ENCODE results near the gene GPC3.

Gene GPC3

GRCh38 chrX:133884430-133885394 is 100.7 kb downstream of the GPC3 start:
- no peak for DNase-seq (ENCODE audit: low spot score)

DNA sequence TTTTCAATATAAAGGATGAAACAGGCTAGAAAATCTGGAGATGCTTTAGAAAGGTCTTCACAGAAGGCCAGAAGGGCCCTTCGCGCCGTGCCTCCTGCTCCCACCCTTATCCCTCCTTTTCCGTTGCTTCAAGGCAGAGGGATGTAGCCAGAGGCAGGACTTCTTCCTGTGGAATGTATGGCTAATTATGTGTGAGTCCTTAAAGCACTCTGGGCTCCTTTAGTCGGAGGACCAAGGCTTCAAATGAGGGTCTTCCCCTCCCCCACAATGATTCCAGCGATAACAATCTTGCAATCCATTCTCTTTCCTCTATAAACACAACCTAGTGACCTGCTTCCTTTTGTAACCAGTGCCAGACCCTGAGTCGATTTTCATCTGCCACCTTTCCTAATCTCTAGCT is 103.5 kb downstream of the GPC3 start:
- DNase-seq (ENCODE audit: low spot score), result no peak

- no peak for DNase-seq (ENCODE audit: low spot score)
Observed at GRCh38 chrX:133881007-133881406, 104.4 kb downstream of the GPC3 start.

GRCh38 chrX:133880032-133880443 is 105.4 kb downstream of the GPC3 start:
- no peak for DNase-seq (ENCODE audit: low spot score)

- no peak for DNase-seq (ENCODE audit: low spot score)
Observed at GRCh38 chrX:133878710-133879109, 106.7 kb downstream of the GPC3 start.

- no peak for DNase-seq (ENCODE audit: low spot score)
Observed at GRCh38 chrX:133876646-133877045, 108.7 kb downstream of the GPC3 start.

GRCh38 chrX:133869270-133869669 is 116.1 kb downstream of the GPC3 start:
- no peak for DNase-seq (ENCODE audit: low spot score)

DNA sequence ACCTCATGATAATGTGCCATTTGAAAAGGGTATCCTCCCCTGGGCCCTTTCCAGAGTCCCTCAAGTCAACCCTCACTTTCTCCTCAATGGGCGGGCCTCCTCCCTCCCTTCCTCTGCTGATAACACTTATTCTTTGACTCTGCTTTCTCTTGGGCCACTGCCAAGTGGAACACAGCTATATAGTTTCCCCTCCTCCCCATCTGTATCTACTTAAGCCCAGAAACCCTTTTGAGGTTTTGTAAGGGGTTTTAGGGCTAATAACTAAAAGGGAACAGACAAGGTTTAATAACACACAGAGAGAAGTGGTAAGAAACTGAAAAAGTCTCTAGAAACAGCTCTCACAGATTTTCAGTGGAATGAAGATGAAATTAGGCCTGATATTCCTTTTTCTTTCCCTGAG is 116.7 kb downstream of the GPC3 start:
- no peak for DNase-seq (ENCODE audit: low spot score)

DNA sequence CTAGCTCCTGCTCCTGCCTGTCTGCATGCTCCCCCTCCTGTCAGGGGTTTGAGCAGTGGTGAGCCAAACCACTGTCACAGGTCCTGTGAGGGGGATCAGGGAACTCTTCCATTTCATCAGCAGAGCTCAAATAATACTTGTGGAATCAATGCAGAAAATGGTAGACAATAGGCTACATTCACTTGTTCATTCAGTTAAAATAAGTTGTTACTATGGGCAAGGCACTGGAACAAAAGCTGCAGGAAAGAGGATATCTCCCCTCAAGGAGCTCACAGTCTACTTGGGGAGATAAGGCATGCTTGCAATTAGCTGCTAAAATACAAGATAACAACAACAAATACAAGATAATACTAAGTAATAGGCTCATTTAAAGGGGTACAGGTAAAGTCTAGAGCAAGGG is 117.1 kb downstream of the GPC3 start:
- no peak for DNase-seq (ENCODE audit: low spot score)

DNA sequence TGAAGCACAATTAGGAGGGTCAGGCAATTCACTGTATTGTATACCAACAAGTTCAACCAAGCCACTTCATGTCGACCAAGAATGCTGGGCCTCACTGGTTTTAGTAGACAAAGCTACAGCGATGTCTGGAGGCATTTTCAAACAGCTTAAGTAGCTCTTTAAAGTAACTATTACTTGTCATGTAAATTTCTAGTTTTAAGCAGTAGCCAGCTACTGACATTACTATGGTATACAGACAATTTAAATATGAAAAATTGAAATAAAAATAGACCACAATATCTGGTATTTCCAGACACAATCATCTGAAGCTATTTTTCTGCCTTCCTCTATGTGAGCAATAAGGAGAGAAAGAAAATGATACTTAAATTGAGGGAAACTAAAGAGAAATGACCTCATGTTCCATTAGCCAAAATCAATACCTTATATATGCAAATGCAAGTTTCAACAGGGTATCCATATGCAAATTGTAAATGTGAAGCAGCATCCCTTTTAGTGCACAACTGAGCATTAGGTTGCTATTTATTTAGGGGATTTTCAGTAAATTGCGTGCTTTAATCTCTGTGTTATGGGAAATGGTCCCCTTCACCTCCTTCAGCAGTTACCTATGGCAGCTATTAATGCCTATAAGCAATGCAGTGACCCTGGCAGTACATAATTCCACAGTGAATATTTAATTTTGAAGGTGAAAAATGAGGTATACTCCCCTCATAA is 119.5 kb downstream of the GPC3 start:
- no peak for DNase-seq (ENCODE audit: low spot score)

- no peak for DNase-seq (ENCODE audit: low spot score)
Observed at GRCh38 chrX:133864236-133864635, 121.2 kb downstream of the GPC3 start.

DNA sequence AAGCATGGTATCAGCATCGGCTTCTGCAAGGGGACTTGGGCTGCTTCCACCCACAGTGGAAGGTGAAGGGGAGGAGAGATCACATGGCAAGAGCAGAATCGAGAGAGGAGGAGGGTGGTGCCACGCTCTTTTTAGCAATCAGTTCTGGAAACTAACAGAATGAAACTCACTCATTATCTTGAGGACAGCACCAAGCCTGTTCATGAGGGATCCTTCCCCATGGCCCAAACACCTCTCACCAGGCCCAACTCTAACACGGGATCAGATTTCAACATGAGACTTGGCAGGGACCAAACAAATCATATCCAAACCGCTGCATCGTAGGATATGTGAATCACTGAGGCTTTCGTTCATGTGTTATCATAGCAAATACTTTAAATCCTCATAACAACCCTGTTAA is 125.5 kb downstream of the GPC3 start:
- no peak for DNase-seq (ENCODE audit: low spot score)

GRCh38 chrX:133859336-133859735 is 126.1 kb downstream of the GPC3 start:
- DNase-seq (ENCODE audit: low spot score), result no peak

DNA sequence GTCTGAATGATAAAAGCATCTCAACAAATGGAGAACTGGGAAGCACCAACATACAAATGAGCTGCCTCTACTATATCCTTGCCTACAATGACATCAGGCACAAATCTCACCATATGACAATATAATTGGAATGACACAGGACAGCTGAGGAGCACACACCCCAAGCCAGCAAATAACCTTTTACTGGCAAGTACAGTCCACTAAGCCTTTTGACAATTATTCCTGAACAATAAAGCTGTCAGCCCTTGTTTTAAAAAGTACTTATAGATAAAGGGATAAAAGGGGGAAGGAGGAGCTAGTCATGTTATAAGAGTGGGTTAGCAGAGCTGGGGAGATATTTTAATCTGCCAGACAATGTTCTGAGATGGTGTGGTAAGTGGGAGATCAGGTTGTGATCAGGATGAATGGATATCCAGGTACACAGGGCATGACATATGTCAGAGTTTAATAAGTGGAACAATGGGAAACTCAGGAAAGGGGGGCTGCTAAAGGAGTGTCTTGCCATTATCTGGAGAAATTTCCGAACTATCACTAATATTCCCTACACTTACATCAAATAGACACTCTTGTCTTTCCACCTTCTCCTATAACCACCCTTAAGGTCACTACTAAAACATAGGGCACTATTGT is 127.6 kb downstream of the GPC3 start:
- DNase-seq (ENCODE audit: low spot score), result no peak

DNA sequence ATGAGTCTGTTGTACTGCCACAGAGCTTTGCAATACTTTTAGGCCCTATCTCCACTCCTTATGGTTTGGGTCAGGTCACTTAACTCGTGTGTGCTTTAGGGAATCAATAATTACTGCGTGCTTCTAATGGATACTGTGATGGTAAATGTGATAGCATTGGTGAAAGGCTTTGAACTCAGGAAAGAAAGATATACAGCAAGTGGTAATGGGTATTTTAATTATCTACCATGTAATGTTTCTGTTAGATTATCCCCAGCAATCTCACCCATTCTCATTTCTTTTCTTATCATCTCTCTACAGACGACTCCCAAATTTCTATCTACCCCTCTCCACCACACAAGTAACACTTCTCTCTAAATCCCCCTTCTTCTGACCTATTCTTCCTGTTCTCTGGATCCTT is 128.6 kb downstream of the GPC3 start:
- DNase-seq (ENCODE audit: low spot score), result no peak

GRCh38 chrX:133854290-133854689 is 131.1 kb downstream of the GPC3 start:
- no peak for DNase-seq (ENCODE audit: low spot score)

DNA sequence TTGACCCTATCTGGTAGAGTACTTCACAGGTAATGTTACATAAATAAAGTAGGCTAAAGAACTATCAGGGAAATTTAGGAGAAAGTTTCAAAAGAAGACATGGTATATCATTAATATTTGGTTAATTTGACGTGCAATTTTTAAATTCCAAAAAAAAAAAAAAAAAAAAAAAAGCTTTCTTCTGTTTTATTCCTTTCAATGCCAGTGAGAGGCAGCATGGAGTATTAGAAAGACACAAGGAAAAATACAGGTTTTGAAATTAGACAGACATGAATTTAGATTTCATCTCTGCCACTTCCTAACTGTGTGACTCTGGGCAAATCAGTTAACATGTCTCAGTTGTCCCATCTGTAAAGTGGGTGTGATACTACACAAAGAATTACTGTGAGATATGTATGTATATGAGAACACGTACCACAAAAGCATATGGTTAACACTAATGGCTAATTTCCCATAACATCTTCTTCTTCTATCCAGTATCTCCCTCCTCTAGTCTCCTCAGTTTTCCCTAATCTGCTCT is 132.5 kb downstream of the GPC3 start:
- no peak for DNase-seq (ENCODE audit: low spot score)

DNA sequence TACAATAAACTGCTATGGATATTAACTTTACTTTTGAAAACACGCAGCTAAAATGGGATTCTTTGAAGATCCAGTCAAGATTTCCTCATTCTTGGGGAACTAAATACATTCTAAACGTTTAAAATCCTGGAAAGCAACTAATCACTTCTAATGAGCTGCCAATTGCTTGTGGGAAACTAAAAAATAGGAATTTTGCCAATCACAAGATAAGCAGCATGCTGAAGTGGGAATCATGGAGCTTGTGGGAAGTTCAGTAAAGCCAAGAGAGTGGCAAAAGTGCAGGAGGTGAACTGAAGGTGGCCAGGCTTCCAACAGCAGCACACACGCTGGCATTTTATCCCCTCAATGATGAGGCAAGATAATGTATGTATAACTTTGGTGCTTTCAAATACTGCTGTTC is 133.0 kb downstream of the GPC3 start:
- DNase-seq (ENCODE audit: low spot score), result no peak

DNA sequence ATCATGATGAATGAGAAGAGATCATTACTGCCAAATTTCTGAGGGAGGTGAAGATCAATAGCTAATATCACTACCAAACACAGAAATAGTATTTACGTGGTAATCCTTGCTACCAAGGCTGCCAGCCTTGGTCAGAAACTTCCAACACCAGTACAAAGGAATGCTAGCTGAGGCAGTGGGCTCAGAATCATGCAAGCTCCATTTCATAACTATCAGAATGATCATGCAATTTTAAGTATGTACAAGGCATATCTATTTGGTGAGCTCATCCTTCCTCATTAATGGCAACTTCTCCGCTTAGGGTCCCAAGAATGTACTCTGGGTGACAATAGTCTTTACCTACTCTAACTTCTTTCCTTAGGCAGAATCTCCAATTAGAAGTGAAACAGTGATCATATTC is 135.0 kb downstream of the GPC3 start:
- DNase-seq (ENCODE audit: low spot score), result no peak

- no peak for DNase-seq (ENCODE audit: low spot score)
Observed at GRCh38 chrX:133849676-133850075, 135.7 kb downstream of the GPC3 start.

- no peak for DNase-seq (ENCODE audit: low spot score)
Observed at GRCh38 chrX:133847340-133847994, 137.9 kb downstream of the GPC3 start.

DNA sequence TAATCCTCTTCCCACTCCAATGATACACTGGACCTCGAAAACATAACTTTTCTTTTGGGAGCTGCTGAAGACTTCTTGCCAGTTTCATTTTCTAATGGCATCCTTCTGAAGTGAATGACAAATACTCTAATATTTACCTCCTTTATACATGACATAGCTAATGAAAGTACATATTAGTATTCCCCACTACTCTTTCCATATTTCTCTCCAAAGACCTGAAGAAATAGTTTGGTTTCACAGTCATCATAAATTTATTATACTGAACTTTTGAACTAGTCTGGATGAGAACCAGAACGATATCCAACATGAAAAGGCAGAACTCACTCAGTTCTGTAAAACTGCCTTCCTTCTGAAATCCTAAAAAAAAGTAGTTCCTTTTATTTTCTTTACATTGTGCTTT is 139.1 kb downstream of the GPC3 start:
- no peak for DNase-seq (ENCODE audit: low spot score)
